Sigmoid colon (tissue), 4 donors: ENCODE data around the gene C6orf58.

Source experiments
- CTCF ChIP-seq, 4 experiments: fragments of 450-650 bp in 3 of 4; fragments of 200-600 bp in 1 of 4; IDR thresholded peaks; one replicate each; pipeline ENCODE4 v1.5.1; 2016 to 2019; ENCODE audit warnings: antibody characterized with exemption in 4 of 4, mild to moderate bottlenecking in 3 of 4, moderate library complexity in 2 of 4
- POLR2A ChIP-seq, 2 donors: fragments of 450-650 bp; IDR thresholded peaks; one replicate each; pipeline ENCODE4 v1.6.1; 2016; ENCODE audit warnings: antibody characterized with exemption in 2 of 2, mild to moderate bottlenecking in 2 of 2, moderate library complexity in 2 of 2
- POLR2AphosphoS5 ChIP-seq, 4 donors: sonication (generic); formaldehyde crosslinking; IDR thresholded peaks; one replicate each; pipeline ENCODE4 v1.6.1; 2017; ENCODE audit warnings: antibody characterized with exemption in 4 of 4

DNA sequence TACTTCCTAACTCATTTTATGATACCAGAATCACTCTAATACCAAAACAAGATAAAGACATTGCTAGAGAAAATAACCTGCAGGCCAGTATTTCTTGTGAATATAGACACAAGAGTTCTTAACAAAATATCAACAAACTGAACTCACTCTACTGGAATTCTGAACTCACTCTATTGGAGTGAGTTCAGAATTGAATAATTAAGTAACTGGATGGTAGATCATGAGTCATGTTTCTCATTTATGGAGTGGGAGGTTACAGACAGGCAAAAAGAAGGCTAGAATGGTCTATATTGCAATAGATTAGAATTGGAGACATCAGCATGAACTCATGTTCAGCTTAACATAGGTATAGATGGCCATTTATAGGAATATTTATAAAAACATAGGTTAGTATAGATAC is 26.6 kb upstream of the C6orf58 start:
- TF ChIP-seq CTCF (IDR thresholded peaks at IDR 0.05) = no peak
- no peak for TF ChIP-seq POLR2AphosphoS5 (IDR thresholded peaks at IDR 0.05)
- no peak for TF ChIP-seq POLR2A (IDR thresholded peaks at IDR 0.05)
